Mesodermal cell (in vitro differentiated cells): ENCODE results near the gene AASDH. TPM values are rescaled to one million over a fixed set of nuclear protein-coding genes. Genes with fewer than 3 reads are reported as not detected.

Source experiments
- H3K27ac ChIP-seq: 2 replicates; pipeline ENCODE4 v1.7.0; 2013; ENCODE audit warnings: mild to moderate bottlenecking, low read depth, low read length, moderate library complexity; ENCODE audit not compliant: severe bottlenecking
- H3K36me3 ChIP-seq: 2 replicates; pipeline ENCODE4 v1.7.1; 2013; ENCODE audit warnings: mild to moderate bottlenecking, low read length, moderate library complexity; ENCODE audit not compliant: control insufficient read depth, insufficient read depth
- H3K4me1 ChIP-seq: one replicate; pipeline ENCODE4 v1.7.1; 2013; ENCODE audit warnings: mild to moderate bottlenecking, low read length; ENCODE audit not compliant: insufficient read depth, control insufficient read depth, poor library complexity, severe bottlenecking
- H3K4me3 ChIP-seq: 2 replicates; pipeline ENCODE4 v1.7.0; 2013; ENCODE audit warnings: low read length, control low read depth, mild to moderate bottlenecking; ENCODE audit not compliant: insufficient read depth, poor library complexity, severe bottlenecking; ENCODE audit errors: extremely low read depth
- H3K9me3 ChIP-seq: 2 replicates; pipeline ENCODE4 v1.7.1; 2013; ENCODE audit warnings: mild to moderate bottlenecking, low read length, moderate library complexity; ENCODE audit not compliant: control insufficient read depth
- WGBS, 2 experiments: methylation state at CpG; one replicate each; pipeline ENCODE4 v1.1.5; 2013; ENCODE audit warnings: missing lambda C conversion rate in 2 of 2; ENCODE audit not compliant: insufficient coverage in 2 of 2; 5-methylcytosine and 5-hydroxymethylcytosine counted together
- polyA plus RNA-seq, 2 experiments: library from polyadenylated mRNA; stranded (reverse); fragments of 50-300 nt; gene quantifications; one replicate each; pipeline ENCODE4 v1.2.3, GENCODE V29; 2013

Gene AASDH, protein sequence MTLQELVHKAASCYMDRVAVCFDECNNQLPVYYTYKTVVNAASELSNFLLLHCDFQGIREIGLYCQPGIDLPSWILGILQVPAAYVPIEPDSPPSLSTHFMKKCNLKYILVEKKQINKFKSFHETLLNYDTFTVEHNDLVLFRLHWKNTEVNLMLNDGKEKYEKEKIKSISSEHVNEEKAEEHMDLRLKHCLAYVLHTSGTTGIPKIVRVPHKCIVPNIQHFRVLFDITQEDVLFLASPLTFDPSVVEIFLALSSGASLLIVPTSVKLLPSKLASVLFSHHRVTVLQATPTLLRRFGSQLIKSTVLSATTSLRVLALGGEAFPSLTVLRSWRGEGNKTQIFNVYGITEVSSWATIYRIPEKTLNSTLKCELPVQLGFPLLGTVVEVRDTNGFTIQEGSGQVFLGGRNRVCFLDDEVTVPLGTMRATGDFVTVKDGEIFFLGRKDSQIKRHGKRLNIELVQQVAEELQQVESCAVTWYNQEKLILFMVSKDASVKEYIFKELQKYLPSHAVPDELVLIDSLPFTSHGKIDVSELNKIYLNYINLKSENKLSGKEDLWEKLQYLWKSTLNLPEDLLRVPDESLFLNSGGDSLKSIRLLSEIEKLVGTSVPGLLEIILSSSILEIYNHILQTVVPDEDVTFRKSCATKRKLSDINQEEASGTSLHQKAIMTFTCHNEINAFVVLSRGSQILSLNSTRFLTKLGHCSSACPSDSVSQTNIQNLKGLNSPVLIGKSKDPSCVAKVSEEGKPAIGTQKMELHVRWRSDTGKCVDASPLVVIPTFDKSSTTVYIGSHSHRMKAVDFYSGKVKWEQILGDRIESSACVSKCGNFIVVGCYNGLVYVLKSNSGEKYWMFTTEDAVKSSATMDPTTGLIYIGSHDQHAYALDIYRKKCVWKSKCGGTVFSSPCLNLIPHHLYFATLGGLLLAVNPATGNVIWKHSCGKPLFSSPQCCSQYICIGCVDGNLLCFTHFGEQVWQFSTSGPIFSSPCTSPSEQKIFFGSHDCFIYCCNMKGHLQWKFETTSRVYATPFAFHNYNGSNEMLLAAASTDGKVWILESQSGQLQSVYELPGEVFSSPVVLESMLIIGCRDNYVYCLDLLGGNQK
- 9.4 TPM for polyA plus RNA-seq (2013, experiment 1 of 2)
- 11.7 TPM for polyA plus RNA-seq (2013, experiment 2 of 2)

DNA sequence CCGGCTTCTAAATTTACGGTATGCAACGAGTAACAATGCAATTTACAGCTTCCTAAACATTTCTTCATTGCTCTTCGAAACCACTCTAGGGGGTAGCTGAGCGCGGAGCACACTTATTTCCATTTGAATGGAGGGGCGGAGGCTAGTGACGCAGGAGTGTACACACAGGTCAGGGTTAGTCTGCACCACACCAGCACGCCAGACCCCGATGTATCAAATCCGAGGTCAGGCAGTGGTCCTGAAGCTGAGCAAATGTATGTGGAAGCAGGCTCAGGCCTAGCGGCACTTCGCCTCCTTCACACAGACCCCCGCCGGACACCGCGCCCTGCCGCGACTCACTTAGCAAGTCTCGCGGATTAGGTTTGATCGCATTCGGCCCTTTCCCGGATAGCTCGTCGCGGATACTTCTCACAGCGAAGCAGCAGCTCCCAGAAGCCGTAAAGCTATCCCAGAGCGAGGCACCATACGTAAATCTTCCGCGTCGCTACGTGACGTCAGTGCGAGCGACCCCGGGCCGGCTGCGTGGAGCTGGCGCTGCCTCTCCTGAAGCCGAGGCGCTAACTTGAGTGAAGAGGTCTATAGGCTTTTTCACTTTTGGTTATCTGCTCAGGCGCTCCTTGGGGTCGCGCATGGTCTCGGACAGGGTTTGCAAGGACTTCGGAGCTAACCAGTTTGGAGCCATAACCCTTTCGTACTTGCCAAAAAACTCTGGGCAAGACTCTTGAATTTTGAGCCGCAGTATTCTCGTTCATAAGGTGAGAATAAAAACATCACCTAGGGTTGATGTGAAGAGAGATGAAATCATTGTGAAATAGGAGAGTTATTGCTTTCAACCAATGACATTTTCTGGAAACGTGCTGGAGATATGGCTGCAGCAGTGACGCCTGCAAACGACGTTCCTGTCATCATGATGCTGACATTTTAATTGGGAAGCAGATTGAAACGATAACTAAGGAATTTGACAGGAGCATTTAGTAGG lies at the start of gene AASDH:
Gene AASDH (minus strand): TSS at position 469 of the 979 bp plus-strand sequence. CDS start 3,192 bp downstream, outside the sequence.
- peak within 1 kb of the TSS; percentile 79 for H3K4me3 ChIP-seq
- H3K9me3 ChIP-seq: no peaks in the 10 kb centered on the region
- H3K27ac ChIP-seq: peak within 1 kb of the TSS; percentile 97
- 0% methylated on average over 46 to 52 of the region's 57 CpGs for WGBS, 2 experiments
- H3K4me1 ChIP-seq: peaks cover 9% of the 10 kb centered on the region
- peaks cover 11% of the 10 kb centered on the region for H3K36me3 ChIP-seq

- peaks cover 4% of the 10 kb centered on the region for H3K4me1 ChIP-seq
- H3K4me3 ChIP-seq: peak within 1 kb of the TSS; percentile 67
- WGBS, 2 experiments: 0% methylated on average over 51 to 57 of the region's 61 CpGs
- H3K36me3 ChIP-seq: peaks cover 5% of the 10 kb centered on the region
- H3K9me3 ChIP-seq: no peaks in the 10 kb centered on the region
- peak within 1 kb of the TSS; percentile 95 for H3K27ac ChIP-seq
These were observed 48.0 kb upstream of the AASDH start, which contains the start of gene PPAT for GRCh38 chr4:56435140-56435926. Gene PPAT, minus strand, starts transcription at chr4:56435615. Its CDS starts 138 bp downstream, at chr4:56435477.

- WGBS, 2 experiments: 0% methylated on average over 11 to 13 of the region's 15 CpGs
- Histone ChIP-seq H3K27ac (peak overlapping the region; percentile 95), H3K4me3 (peak overlapping the region; percentile 67)
These were observed 47.4 kb upstream of the AASDH start for GRCh38 chr4:56434599-56435139.

DNA sequence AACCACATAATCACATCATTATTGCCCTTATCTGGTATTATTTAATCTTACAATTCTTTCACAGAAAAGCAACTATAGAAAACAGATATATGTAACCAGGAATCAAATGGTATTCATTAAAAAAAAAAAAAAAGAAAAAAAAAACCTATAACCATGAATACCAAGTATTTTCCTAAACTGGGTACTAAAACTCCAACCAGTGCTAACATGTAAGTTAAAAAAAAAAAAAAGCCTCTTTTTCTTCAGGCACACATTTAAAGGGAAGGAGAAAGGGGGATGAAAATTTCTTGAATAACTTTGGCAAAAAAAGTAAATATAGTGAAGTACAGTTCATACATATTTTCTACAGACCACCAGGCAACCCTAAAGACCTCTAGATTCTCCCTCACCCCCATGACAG lies 46.0 kb upstream of the AASDH start:
- no peaks in the 10 kb centered on the region for H3K9me3 ChIP-seq
- no peak overlapping the region for H3K27ac ChIP-seq
- H3K4me3 ChIP-seq: peak overlapping the region; percentile 67
- H3K4me1 ChIP-seq: peaks cover 2% of the 10 kb centered on the region
- no peaks in the 10 kb centered on the region for H3K36me3 ChIP-seq

More at GRCh38 chr4:56434599-56435139, 47.4 kb upstream of the AASDH start:
- no peaks in the 10 kb centered on the region for H3K9me3 ChIP-seq
- peaks cover 3% of the 10 kb centered on the region for H3K4me1 ChIP-seq
- H3K36me3 ChIP-seq: peaks cover 3% of the 10 kb centered on the region

DNA sequence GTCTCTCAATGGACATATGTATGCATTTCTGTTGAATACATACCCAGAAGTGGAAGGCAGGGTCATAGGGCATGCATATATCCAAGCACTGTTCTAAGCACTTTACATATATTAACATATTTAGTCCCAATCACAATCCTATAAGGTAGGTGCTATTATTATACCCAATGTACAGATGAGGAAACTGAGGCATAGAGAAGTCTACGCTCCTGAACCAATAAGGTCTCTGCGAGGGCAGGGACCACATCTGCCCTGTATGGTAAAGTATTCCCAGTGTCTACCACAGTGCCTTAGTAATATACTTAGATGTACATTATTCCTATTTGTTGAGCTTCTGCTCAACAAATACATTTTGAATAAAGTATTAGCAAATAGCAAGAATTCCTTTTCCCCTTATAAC lies 42.9 kb upstream of the AASDH start:
- Histone ChIP-seq H3K27ac (no peak overlapping the region), H3K9me3 (no peaks in the 10 kb centered on the region), H3K4me3 (no peak overlapping the region), H3K36me3 (peaks cover 13% of the 10 kb centered on the region), H3K4me1 (no peaks in the 10 kb centered on the region)
- WGBS, 2 experiments: 100% methylated on average over 1 of the region's 2 CpGs; no CpG with 5 or more reads in 1 of the 2 experiments

GRCh38 chr4:56427179-56427578 lies 39.9 kb upstream of the AASDH start:
- H3K27ac ChIP-seq: no peak overlapping the region
- H3K9me3 ChIP-seq: no peaks in the 10 kb centered on the region
- WGBS, 2 experiments: 88 to 100% methylated on average over 1 of the region's 1 CpG
- peaks cover 17% of the 10 kb centered on the region for H3K36me3 ChIP-seq
- no peaks in the 10 kb centered on the region for H3K4me1 ChIP-seq
- no peak overlapping the region for H3K4me3 ChIP-seq

- H3K4me1 ChIP-seq: no peaks in the 10 kb centered on the region
- no peak overlapping the region for H3K27ac ChIP-seq
- no peak overlapping the region for H3K4me3 ChIP-seq
- peaks cover 22% of the 10 kb centered on the region for H3K36me3 ChIP-seq
- no peaks in the 10 kb centered on the region for H3K9me3 ChIP-seq
- 100% methylated on average over 3 of the region's 6 CpGs; no CpG with 5 or more reads in 1 of the 2 experiments for WGBS, 2 experiments
These were observed 39.0 kb upstream of the AASDH start for GRCh38 chr4:56426273-56426672.

DNA sequence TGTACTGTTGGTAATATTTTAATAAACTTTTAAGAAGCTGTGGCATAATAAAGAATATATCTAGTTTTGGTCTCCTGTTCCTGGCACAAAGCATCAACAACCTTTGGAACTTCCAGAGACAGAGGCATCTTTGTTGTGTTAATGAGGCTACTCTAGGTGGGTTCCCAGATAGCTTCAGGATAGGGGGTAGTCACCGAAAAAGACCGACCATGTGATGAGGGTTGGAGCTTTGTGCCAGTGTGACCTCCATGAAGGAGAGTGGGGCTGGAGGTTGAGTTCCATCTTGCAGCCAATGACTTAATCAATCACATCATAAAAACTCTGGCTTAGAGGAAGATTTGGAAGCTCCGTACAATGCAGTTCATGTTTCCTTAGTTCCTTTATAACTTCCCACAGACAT lies 38.2 kb upstream of the AASDH start:
- H3K4me1 ChIP-seq: no peaks in the 10 kb centered on the region
- H3K4me3 ChIP-seq: no peak overlapping the region
- H3K36me3 ChIP-seq: peaks cover 29% of the 10 kb centered on the region
- no peaks in the 10 kb centered on the region for H3K9me3 ChIP-seq
- H3K27ac ChIP-seq: peak overlapping the region; percentile 16
- WGBS, 2 experiments: 76 to 100% methylated on average over 1 to 3 of the region's 3 CpGs
